GM18858 (cell line): ENCODE results near the gene NCKAP5.
A peak's percentile ranks its signal among the peaks of the same experiment; 100 is the strongest.
"Not testable (repeated sequence)": the region's sequence is repeated elsewhere in the genome, so short reads cannot be mapped to it uniquely, and the experiment has no call there.

Experiments used
- ATAC-seq: cut with Tn5 transposase; IDR thresholded peaks from one replicate; pipeline ENCODE4 v1.9.1; 2021; ENCODE audit not compliant: unreplicated experiment

NCKAP5 gene

GRCh38 chr2:132863961-132864360 is 704.3 kb downstream of the NCKAP5 start:
- ATAC-seq, result no peak

GRCh38 chr2:132860220-132860619 is 708.0 kb downstream of the NCKAP5 start:
- ATAC-seq, result no peak

- no peak for ATAC-seq
Measured at GRCh38 chr2:132859590-132859989, 708.7 kb downstream of the NCKAP5 start.

GRCh38 chr2:132857319-132857718 is 710.9 kb downstream of the NCKAP5 start:
- ATAC-seq, result no peak

- ATAC-seq, result no peak
Measured at GRCh38 chr2:132850688-132851087, 717.6 kb downstream of the NCKAP5 start.

GRCh38 chr2:132849118-132849517 is 719.1 kb downstream of the NCKAP5 start:
- no peak for ATAC-seq

- ATAC-seq, result no peak
Measured at GRCh38 chr2:132845339-132845738, 722.9 kb downstream of the NCKAP5 start.

GRCh38 chr2:132844585-132844984 is 723.7 kb downstream of the NCKAP5 start:
- no peak for ATAC-seq

GRCh38 chr2:132837769-132838168 is 730.5 kb downstream of the NCKAP5 start:
- ATAC-seq, result no peak

GRCh38 chr2:132830321-132830827 is 737.9 kb downstream of the NCKAP5 start:
- ATAC-seq, result no peak

GRCh38 chr2:132825601-132826000 is 742.7 kb downstream of the NCKAP5 start:
- no peak for ATAC-seq

GRCh38 chr2:132824716-132825115 is 743.5 kb downstream of the NCKAP5 start:
- ATAC-seq, result peak; percentile 42

GRCh38 chr2:132816234-132816633 is 752.0 kb downstream of the NCKAP5 start:
- ATAC-seq, result no peak

- no peak for ATAC-seq
Measured at GRCh38 chr2:132815516-132815915, 752.7 kb downstream of the NCKAP5 start.

- ATAC-seq, result no peak
Measured at GRCh38 chr2:132814651-132815050, 753.6 kb downstream of the NCKAP5 start.

GRCh38 chr2:132813422-132813821 is 754.8 kb downstream of the NCKAP5 start:
- ATAC-seq, result no peak

GRCh38 chr2:132811148-132811915 is 756.9 kb downstream of the NCKAP5 start:
- no peak for ATAC-seq

- not testable (repeated sequence) for ATAC-seq
Measured at GRCh38 chr2:132809962-132810361, 758.3 kb downstream of the NCKAP5 start.

GRCh38 chr2:132804051-132804450 is 764.2 kb downstream of the NCKAP5 start:
- no peak for ATAC-seq

GRCh38 chr2:132798341-132798740 is 769.9 kb downstream of the NCKAP5 start:
- ATAC-seq, result no peak

GRCh38 chr2:132797556-132797955 is 770.7 kb downstream of the NCKAP5 start:
- no peak for ATAC-seq

GRCh38 chr2:132797071-132797470 is 771.2 kb downstream of the NCKAP5 start:
- no peak for ATAC-seq

- ATAC-seq, result no peak
Measured at GRCh38 chr2:132795220-132795619, 773.0 kb downstream of the NCKAP5 start.
